GM06990 (cell line): Measurements from ENCODE around the gene BRD4.

Source experiments
- DNase-seq: peaks from one replicate; pipeline ENCODE4 v3.0.0-alpha.2; 2011; ENCODE audit not compliant: insufficient read length; ENCODE audit errors: extremely low read depth
- H3K27me3 ChIP-seq: replicated peaks from 2 replicates; pipeline ENCODE4 v1.6.0; 2011; ENCODE audit warnings: low read length; ENCODE audit not compliant: control insufficient read depth, insufficient read depth
- H3K36me3 ChIP-seq: 2 replicates; pipeline ENCODE4 v1.5.1; 2011; ENCODE audit warnings: low read length; ENCODE audit not compliant: control insufficient read depth, insufficient read depth
- H3K4me3 ChIP-seq: replicated peaks from 2 replicates; pipeline ENCODE4 v1.5.1; 2011; ENCODE audit warnings: low read depth, mild to moderate bottlenecking, control low read depth, low read length
- CTCF ChIP-seq: IDR thresholded peaks from 2 replicates; pipeline ENCODE4 v1.5.1; 2011; ENCODE audit warnings: low read length, control low read depth, mild to moderate bottlenecking, inconsistent platforms; ENCODE audit not compliant: insufficient read depth, poor library complexity, severe bottlenecking

The BRD4 gene

GRCh38 chr19:15234431-15235130, 97.8 kb downstream of the BRD4 start:
- peaks cover 3% of the 10 kb centered on the region; the same call in 1 of the 2 replicates for H3K27me3 ChIP-seq
- TF ChIP-seq CTCF, result no peak
- peaks cover 12% of the 10 kb centered on the region for H3K36me3 ChIP-seq
- no peak for DNase-seq
- no peak overlapping the region for H3K4me3 ChIP-seq

- peaks cover 1% of the 10 kb centered on the region; the same call in 1 of the 2 replicates for H3K36me3 ChIP-seq
- TF ChIP-seq CTCF, result no peak
- DNase-seq, result no peak
- H3K27me3 ChIP-seq, result peaks cover 3% of the 10 kb centered on the region; the same call in 1 of the 2 replicates
- H3K4me3 ChIP-seq, result no peak overlapping the region
These were observed 101.1 kb downstream of the BRD4 start for GRCh38 chr19:15231271-15231670.

- H3K36me3 ChIP-seq, result no peaks in the 10 kb centered on the region
- DNase-seq, result no peak
- H3K4me3 ChIP-seq, result no peak overlapping the region
- TF ChIP-seq CTCF, result no peak
- H3K27me3 ChIP-seq, result peaks cover 3% of the 10 kb centered on the region; the same call in 1 of the 2 replicates
These were observed 105.1 kb downstream of the BRD4 start for GRCh38 chr19:15227261-15227660.

GRCh38 chr19:15225760-15226159, 106.6 kb downstream of the BRD4 start:
- Histone ChIP-seq H3K4me3 (no peak overlapping the region), H3K27me3 (no peaks in the 10 kb centered on the region), H3K36me3 (no peaks in the 10 kb centered on the region)
- TF ChIP-seq CTCF, result no peak
- DNase-seq, result no peak

- DNase-seq, result no peak
- H3K4me3 ChIP-seq, result peak overlapping the region; percentile 63
- TF ChIP-seq CTCF, result no peak
- no peaks in the 10 kb centered on the region for H3K27me3 ChIP-seq
- H3K36me3 ChIP-seq, result no peaks in the 10 kb centered on the region
These were observed 108.5 kb downstream of the BRD4 start for GRCh38 chr19:15223649-15224361.
